RWPE2 (cell line): Measurements from ENCODE around the gene IRF8.

Experiments
- ATAC-seq: fragments of 200-7000 bp; cut with Tn5 transposase; 3 replicates; pipeline ENCODE4 v1.9.1; 2021; ENCODE audit warnings: low read depth
- DNase-seq: peaks from one replicate; pipeline ENCODE4 v3.0.0-alpha.2; 2020; ENCODE audit warnings: low spot score
- H3K27ac ChIP-seq: fragments of 450-650 bp; 2 replicates; pipeline ENCODE4 v1.5.1; 2017; ENCODE audit warnings: mild to moderate bottlenecking; ENCODE audit not compliant: poor library complexity, severe bottlenecking
- H3K27me3 ChIP-seq: fragments of 250-450 bp; sonication (Bioruptor Pico); 2 replicates; pipeline ENCODE4 v1.5.1; 2021; ENCODE audit warnings: mild to moderate bottlenecking, moderate library complexity; ENCODE audit not compliant: insufficient read depth, poor library complexity, severe bottlenecking
- H3K36me3 ChIP-seq: fragments of 250-450 bp; sonication (Bioruptor Pico); 2 replicates; pipeline ENCODE4 v1.5.1; 2020; ENCODE audit warnings: low read depth, mild to moderate bottlenecking, moderate library complexity
- H3K4me1 ChIP-seq: fragments of 250-450 bp; sonication (Bioruptor Pico); 2 replicates; pipeline ENCODE4 v1.5.1; 2021; ENCODE audit warnings: mild to moderate bottlenecking, moderate library complexity; ENCODE audit not compliant: insufficient read depth, poor library complexity, severe bottlenecking
- H3K4me3 ChIP-seq: fragments of 250-450 bp; sonication (Bioruptor Pico); 2 replicates; pipeline ENCODE4 v1.5.1; 2021; ENCODE audit warnings: mild to moderate bottlenecking, moderate library complexity; ENCODE audit not compliant: severe bottlenecking
- H3K9me3 ChIP-seq: fragments of 250-450 bp; sonication (Bioruptor Pico); 2 replicates; pipeline ENCODE4 v1.5.1; 2021; ENCODE audit warnings: mild to moderate bottlenecking, moderate library complexity; ENCODE audit not compliant: severe bottlenecking
- TF ChIP-seq, protein P1 (sequence below): fragments of 450-650 bp; IDR thresholded peaks from one replicate; pipeline ENCODE4 v1.5.1; 2017; ENCODE audit warnings: mild to moderate bottlenecking, moderate library complexity; ENCODE audit not compliant: poor library complexity, severe bottlenecking

IRF8 gene

DNA sequence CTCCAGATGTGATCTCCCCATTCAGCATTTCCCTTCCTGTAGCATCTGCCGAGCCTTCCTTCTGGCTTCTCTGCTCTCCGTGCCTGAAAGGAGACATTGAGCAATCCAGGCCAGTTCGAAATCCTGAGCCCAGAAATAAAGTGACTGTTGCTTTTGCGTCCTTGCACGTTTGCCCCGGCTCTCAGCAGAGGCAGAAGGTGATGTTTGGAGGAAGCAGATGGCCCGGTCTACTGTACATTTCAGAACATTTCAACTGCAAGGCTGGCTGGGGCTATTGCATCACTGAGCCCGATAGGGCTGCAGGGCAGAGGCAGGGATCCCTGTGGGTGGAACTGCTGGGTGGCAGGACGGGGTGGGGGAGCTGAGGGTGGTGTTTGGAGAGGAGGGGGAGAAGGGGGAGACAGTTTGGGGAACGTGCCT is 29.4 kb downstream of the IRF8 start:
- H3K4me1 ChIP-seq, result peaks cover 8% of the 10 kb centered on the region
- TF ChIP-seq, protein P1, sequence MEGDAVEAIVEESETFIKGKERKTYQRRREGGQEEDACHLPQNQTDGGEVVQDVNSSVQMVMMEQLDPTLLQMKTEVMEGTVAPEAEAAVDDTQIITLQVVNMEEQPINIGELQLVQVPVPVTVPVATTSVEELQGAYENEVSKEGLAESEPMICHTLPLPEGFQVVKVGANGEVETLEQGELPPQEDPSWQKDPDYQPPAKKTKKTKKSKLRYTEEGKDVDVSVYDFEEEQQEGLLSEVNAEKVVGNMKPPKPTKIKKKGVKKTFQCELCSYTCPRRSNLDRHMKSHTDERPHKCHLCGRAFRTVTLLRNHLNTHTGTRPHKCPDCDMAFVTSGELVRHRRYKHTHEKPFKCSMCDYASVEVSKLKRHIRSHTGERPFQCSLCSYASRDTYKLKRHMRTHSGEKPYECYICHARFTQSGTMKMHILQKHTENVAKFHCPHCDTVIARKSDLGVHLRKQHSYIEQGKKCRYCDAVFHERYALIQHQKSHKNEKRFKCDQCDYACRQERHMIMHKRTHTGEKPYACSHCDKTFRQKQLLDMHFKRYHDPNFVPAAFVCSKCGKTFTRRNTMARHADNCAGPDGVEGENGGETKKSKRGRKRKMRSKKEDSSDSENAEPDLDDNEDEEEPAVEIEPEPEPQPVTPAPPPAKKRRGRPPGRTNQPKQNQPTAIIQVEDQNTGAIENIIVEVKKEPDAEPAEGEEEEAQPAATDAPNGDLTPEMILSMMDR, result no peak
- H3K9me3 ChIP-seq, result no peaks in the 10 kb centered on the region
- DNase-seq (no peak), ATAC-seq (no peak)
- no peak overlapping the region for H3K4me3 ChIP-seq
- H3K27me3 ChIP-seq, result peaks cover 7% of the 10 kb centered on the region
- H3K27ac ChIP-seq, result no peak overlapping the region
- H3K36me3 ChIP-seq, result no peaks in the 10 kb centered on the region

DNA sequence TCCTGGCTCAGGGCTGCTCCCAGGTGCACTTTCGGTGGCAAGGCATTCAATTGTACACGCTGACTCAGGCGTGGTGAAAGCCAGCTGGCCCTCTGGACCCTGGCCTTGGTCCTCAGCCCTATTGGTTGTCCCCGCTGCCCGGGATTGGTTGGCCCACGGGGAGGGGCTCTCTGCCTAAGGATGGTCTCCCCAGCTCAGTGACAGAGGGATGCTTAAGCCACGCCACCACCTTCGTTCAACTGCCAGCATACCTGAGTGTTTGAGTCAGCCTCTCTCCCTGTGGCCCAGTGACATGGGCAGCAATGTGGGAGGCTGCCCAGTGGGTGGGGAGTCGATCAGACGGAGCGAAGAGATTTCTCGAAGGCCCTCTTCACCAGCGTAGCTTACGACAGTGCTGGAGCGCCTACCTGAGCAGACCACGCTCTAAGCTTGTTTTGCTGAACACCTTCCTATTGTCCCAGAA is 30.3 kb downstream of the IRF8 start:
- Histone ChIP-seq H3K27me3 (peaks cover 7% of the 10 kb centered on the region), H3K9me3 (no peaks in the 10 kb centered on the region), H3K27ac (no peak overlapping the region), H3K36me3 (no peaks in the 10 kb centered on the region), H3K4me1 (peaks cover 8% of the 10 kb centered on the region), H3K4me3 (no peak overlapping the region)
- no peak for DNase-seq
- ATAC-seq, result no peak
- TF ChIP-seq, protein P1, result no peak

DNA sequence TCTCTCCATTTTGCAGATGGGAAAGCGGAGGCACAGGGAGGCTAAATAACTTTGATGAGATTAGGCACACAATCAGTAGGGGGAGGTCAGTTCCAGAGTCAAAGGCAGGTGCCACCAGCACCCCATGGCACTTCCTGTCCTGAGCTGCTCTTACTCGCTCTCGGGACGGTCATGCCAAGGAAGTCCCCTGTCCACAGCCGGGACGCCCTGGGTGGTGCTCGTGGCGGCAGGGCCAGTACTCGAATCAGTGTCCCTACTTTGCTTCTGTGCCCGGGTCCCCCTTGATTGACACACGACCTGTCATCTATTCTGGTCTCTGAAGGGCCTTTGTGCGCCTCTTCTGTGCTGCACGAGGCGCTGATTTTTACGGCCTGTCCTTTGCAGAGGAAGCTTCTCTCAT is 31.3 kb downstream of the IRF8 start:
- DNase-seq (no peak), ATAC-seq (no peak)
- no peak overlapping the region for H3K4me3 ChIP-seq
- H3K27ac ChIP-seq, result no peak overlapping the region
- H3K9me3 ChIP-seq, result no peaks in the 10 kb centered on the region
- peaks cover 12% of the 10 kb centered on the region for H3K27me3 ChIP-seq
- no peaks in the 10 kb centered on the region for H3K36me3 ChIP-seq
- H3K4me1 ChIP-seq, result no peaks in the 10 kb centered on the region
- TF ChIP-seq, protein P1, result no peak

DNA sequence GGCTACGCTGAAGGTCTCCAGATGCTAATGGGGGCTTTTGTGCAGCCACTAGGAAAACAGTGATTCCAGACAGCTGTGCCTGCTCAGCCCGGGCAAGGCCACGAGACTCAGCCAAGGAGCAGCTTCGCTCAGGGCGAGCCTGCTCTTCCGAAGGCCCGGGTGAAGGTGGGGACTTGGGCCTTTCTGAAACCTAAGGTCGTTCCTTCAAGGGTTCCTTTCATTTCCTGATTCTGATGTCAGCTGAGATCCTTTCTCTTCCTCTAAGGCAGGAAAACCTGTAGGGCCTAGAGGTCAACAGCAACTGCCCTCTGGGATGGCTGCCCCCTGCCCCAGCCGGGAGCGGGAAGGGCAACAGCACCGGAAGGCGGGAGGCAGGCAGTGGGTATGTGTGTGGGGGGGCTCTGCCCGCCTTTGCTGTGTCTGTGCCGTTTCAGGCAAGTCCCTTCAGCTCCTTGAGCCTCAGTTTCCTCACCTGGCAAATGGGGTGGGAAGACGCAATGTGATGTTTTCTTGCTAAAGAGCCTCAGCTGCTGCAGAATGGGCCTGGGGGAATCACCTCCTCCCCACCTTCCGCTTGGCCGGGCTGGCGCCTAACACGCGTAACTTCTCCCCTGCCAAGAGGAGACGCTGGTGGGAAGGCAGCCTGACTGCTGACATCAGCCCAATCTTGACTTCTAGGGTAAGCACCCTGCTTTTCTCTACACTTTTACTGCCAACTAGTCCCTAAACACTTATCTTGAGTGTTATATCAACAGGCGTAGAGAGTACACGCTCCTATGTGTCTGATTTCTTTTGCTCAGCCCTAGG is 32.8 kb downstream of the IRF8 start:
- Histone ChIP-seq H3K4me1 (no peaks in the 10 kb centered on the region), H3K27ac (no peak overlapping the region), H3K9me3 (no peaks in the 10 kb centered on the region), H3K27me3 (peaks cover 18% of the 10 kb centered on the region), H3K4me3 (no peak overlapping the region), H3K36me3 (no peaks in the 10 kb centered on the region)
- TF ChIP-seq, protein P1, result no peak
- DNase-seq, result no peak
- ATAC-seq, result no peak

DNA sequence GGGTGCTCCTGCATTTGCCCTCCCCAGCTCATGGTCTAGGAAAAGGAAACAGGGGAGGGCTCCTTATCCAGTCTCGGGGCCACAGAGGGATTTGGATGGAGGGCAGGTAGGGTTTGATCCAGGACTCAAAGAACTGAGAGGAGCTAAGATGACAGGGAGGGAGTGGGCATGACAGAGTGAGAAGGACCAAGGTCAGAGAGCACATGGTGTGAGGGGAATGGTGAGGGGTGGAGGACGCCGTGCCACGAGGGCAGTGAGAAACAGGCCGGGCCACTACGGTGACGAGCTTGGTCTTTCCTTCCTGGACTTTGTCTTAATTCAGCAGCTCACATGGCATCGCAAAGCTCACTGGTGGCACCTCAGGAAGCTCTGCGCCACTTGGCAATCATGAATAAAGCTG is 35.2 kb downstream of the IRF8 start:
- no peak for ATAC-seq
- peaks cover 12% of the 10 kb centered on the region for H3K27me3 ChIP-seq
- no peak overlapping the region for H3K27ac ChIP-seq
- H3K9me3 ChIP-seq, result no peaks in the 10 kb centered on the region
- no peaks in the 10 kb centered on the region for H3K36me3 ChIP-seq
- TF ChIP-seq, protein P1, result no peak
- H3K4me1 ChIP-seq, result no peaks in the 10 kb centered on the region
- H3K4me3 ChIP-seq, result no peak overlapping the region
- DNase-seq, result no peak
